ENCODE data around the gene HYOU1. TPM values are rescaled to one million over a fixed set of nuclear protein-coding genes. Genes with fewer than 3 reads are reported as not detected.
A peak's percentile ranks its signal among the peaks of the same experiment; 100 is the strongest.
"Not testable (repeated sequence)": the region's sequence is repeated elsewhere in the genome, so short reads cannot be mapped to it uniquely, and the experiment has no call there.

The HYOU1 gene, protein sequence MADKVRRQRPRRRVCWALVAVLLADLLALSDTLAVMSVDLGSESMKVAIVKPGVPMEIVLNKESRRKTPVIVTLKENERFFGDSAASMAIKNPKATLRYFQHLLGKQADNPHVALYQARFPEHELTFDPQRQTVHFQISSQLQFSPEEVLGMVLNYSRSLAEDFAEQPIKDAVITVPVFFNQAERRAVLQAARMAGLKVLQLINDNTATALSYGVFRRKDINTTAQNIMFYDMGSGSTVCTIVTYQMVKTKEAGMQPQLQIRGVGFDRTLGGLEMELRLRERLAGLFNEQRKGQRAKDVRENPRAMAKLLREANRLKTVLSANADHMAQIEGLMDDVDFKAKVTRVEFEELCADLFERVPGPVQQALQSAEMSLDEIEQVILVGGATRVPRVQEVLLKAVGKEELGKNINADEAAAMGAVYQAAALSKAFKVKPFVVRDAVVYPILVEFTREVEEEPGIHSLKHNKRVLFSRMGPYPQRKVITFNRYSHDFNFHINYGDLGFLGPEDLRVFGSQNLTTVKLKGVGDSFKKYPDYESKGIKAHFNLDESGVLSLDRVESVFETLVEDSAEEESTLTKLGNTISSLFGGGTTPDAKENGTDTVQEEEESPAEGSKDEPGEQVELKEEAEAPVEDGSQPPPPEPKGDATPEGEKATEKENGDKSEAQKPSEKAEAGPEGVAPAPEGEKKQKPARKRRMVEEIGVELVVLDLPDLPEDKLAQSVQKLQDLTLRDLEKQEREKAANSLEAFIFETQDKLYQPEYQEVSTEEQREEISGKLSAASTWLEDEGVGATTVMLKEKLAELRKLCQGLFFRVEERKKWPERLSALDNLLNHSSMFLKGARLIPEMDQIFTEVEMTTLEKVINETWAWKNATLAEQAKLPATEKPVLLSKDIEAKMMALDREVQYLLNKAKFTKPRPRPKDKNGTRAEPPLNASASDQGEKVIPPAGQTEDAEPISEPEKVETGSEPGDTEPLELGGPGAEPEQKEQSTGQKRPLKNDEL
- 10 to 100 TPM; 43.5 to 94.4 (median 63.7) TPM for total RNA-seq

DNA sequence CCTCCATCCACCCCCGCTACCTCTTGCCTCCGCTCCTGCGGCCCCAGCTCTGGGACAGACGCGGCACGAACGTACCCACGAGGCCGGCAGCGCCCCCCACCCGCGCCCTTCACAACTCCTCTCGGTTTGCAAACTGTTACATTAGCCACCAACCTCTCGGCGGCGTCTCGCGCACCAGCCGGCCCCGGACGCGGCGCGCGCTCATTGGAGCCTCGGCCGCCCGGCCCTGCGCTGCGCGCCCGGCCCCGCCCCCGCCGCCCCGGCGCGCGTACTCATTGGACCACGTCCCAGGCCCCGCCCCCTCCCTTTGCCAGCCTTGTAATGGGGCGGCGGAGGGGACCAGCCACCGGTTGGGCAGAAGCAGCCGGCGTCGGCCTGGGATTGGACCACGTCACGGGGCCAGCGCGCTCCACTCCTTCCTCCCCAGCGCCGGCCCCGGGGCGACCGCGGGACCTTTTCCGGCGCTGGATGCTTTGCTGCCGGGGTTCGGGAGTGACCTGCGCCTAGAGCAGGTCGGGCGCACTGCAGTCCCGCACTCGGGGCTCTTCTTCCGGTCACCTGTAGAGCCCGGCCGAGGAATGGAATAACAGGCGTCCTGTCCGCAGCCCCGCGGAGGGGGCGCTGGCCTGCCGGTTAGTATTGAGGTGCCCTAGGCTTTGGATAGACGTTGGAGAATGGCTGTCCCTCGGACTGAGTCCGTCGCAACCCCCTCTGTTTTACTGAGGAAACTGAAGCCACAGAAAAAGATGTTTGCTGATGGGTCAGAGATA, at the start of gene HYOU1:
TSS of gene HYOU1 (minus strand) at position 206 of the 770 bp plus-strand sequence. CDS start 1,045 bp downstream, outside the sequence.
- TF ChIP-seq, protein P1, sequence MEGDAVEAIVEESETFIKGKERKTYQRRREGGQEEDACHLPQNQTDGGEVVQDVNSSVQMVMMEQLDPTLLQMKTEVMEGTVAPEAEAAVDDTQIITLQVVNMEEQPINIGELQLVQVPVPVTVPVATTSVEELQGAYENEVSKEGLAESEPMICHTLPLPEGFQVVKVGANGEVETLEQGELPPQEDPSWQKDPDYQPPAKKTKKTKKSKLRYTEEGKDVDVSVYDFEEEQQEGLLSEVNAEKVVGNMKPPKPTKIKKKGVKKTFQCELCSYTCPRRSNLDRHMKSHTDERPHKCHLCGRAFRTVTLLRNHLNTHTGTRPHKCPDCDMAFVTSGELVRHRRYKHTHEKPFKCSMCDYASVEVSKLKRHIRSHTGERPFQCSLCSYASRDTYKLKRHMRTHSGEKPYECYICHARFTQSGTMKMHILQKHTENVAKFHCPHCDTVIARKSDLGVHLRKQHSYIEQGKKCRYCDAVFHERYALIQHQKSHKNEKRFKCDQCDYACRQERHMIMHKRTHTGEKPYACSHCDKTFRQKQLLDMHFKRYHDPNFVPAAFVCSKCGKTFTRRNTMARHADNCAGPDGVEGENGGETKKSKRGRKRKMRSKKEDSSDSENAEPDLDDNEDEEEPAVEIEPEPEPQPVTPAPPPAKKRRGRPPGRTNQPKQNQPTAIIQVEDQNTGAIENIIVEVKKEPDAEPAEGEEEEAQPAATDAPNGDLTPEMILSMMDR (IDR thresholded peaks at IDR 0.05) = no peak
- peak; percentile 98 for DNase-seq (ENCODE audit: low spot score)
- ATAC-seq (ENCODE audit: low FRiP score) = peak; percentile 98

DNA sequence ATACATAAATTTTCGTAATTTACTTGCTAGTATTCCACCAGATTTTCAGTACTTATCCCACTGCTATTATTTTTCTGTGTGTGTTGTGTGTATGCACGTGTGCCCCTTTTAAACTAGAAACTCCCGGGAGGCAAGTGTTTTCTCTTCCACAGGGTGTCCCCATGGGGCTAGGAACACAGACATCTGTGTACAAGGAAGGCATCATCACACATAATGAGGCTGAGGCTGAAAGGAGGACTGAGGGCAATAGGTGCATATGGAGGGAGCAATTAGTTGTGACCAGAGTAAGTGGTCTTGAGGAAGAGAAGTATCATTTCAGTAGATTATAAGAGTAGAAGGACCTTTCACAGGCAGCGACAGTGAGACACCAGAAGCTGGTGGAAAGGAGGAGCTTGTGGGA, 46.8 kb upstream of the HYOU1 start:
- TF ChIP-seq, protein P1 (IDR thresholded peaks at IDR 0.05) = no peak
- DNase-seq (ENCODE audit: low spot score) = no peak
- no peak for ATAC-seq (ENCODE audit: low FRiP score)

DNA sequence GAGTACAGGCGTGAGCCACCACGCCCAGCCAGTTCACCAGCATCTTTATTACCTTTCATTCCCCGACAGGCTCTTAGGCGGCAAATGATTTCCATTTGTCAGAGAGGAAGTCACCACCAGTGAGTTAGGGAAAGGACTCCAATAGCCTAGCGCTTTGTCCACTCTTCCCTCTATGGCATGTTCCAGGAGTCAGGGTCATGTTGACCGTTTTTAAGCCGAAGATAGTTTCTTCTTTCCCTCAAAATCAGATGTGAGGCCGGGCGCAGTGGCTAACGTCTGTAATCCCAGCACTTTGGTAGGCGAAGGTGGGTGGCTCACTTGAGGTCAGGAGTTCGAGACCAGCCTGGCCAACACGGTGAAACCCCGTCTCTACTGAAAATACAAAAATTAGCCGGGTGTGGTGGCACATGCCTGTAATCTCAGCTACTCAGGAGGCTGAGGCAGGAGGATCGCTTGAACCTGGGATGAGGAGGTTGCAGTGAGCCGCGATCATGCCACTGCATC, 46.2 kb upstream of the HYOU1 start:
- DNase-seq (ENCODE audit: low spot score); ATAC-seq (ENCODE audit: low FRiP score): not testable (repeated sequence)

DNA sequence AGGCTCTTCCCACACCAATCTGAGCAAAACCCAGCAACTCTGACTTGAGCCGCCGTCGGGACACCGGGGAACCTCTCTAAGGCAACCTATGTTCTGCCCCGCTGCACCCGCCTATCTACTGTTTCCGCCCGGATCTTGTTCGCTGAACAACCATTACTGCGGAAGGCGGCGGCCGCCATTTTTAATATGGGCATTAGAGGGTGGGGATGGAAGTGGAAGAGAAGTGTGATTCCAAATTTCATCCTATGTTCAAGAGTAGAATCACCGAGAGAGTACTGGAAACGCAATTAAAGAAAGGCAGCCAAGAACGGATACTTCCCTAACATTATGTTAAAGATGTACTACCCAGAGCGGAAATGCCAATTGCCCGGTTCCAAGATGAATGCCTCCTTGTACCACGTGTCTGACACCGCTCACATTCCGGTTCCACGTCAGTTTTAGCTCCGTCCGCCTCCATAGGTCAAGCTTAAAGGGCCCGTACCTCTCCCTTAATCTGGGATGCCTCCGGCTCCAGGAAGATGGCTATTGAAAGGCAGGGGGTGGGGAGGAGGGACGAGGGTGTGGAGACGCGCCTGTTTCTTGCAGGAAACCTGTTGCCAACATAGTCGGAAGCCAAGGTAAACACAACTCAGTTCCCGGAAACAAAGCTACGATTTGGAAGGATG, 44.9 kb upstream of the HYOU1 start, which contains the start of gene DPAGT1:
TSS of gene DPAGT1 (minus strand) at position 95 of the 665 bp plus-strand sequence. CDS start 198 bp downstream, outside the sequence.
- TF ChIP-seq, protein P1 (IDR thresholded peaks at IDR 0.05) = no peak
- peak; percentile 69 for DNase-seq (ENCODE audit: low spot score)
- peak; percentile 91 for ATAC-seq (ENCODE audit: low FRiP score)

DNA sequence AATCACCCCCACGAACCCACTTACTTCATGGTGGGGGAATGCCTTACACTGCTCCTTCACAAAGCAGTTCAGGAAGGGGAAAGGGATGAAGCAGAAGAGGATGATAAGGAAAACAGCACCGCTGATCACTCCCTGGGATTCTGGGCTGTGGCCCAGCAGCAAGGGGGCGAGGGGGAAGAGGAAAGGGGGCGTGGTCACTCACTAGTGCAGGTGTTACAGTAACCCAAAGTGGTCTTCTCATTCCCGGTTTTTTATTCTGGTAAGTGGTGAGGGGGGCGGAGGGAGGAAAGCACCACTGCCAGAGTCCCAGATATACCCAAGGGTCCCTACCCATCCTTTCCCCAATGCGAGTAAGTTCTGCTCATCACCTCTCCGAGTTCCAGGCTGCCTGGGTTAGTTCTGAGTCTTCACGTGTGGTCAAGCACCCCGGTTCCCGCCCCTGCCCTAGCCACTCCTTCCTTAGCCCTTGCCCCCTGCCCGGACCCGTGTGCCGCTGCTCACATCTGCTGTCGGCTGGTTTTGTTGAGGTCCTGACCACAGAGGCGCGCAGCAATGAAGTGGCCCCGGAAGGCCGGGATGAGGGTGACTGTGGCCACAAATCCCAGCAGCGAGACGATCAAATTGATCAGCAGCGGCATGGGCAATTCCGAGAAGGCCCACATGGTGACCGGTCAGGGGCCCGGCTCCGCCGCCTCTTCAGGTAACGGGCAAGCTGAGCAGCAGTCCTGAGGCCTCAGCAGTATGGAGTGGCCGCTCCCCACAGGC, 44.2 kb upstream of the HYOU1 start:
- DNase-seq (ENCODE audit: low spot score) (no peak), ATAC-seq (ENCODE audit: low FRiP score) (peak; percentile 37)
- TF ChIP-seq, protein P1 (IDR thresholded peaks at IDR 0.05) = no peak

DNA sequence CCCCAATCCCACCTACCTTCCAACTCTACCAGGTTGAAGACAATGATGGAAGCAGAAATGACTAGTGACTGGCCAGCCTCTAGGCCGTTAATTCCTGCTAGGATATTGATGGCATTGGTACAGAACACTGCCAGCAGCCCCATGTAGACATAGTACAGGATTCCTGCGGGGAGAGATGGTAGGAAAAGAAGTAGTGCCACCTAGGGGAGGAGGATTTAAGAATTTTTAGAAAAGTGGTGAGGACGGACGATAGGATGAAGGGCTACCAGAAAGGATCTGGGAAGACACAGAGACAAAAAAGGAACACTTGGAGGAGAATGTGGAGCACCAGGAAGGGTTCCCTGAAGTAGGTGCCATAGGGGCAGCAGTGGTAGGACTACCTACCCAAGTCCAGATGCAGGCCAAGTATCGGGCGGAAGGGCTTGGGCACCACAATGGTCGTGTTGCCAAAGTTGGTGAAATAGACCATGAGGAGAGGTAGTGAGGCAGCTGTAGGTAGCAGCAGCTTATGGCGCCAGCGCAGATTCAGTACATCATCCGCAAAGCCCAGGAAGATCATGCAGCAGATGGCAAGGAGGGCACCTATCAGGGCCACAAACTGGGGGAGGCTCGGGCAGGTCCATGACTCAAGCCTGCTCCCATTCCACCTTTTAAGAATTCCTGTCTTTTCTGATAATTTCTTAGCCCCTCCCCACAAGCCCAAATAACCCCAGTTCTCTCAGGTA, 43.4 kb upstream of the HYOU1 start:
- TF ChIP-seq, protein P1 (IDR thresholded peaks at IDR 0.05) = no peak
- no peak for ATAC-seq (ENCODE audit: low FRiP score)
- DNase-seq (ENCODE audit: low spot score) = no peak
